Liver (tissue), 9 donors: ENCODE measurements around the gene SERPINA3. TPM values are rescaled to one million over a fixed set of nuclear protein-coding genes. Genes with fewer than 3 reads are reported as not detected.

Experiments
- DNase-seq: peaks from one replicate; pipeline ENCODE4 v3.0.0-alpha.2; 2017; ENCODE audit warnings: low spot score
- H3K27ac ChIP-seq, 2 donors: one replicate each; pipeline ENCODE4 v1.7.0; 2013; ENCODE audit warnings: inconsistent platforms in 2 of 2, low read length in 2 of 2, control low read depth in 1 of 2, low read depth in 1 of 2, mild to moderate bottlenecking in 1 of 2
- H3K27me3 ChIP-seq, 4 donors: one replicate each; pipeline versions ENCODE4 v1.6.1 to v1.7.0; 2013; ENCODE audit warnings: low read length in 3 of 4, inconsistent platforms in 1 of 4, mild to moderate bottlenecking in 1 of 4, moderate library complexity in 1 of 4; ENCODE audit not compliant: control insufficient read depth in 4 of 4, insufficient read depth in 4 of 4
- H3K36me3 ChIP-seq, 4 donors: one replicate each; pipeline versions ENCODE4 v1.6.1 to v1.7.0; 2013; ENCODE audit warnings: low read length in 3 of 4, mild to moderate bottlenecking in 3 of 4, low read depth in 1 of 4, moderate library complexity in 1 of 4; ENCODE audit not compliant: control insufficient read depth in 4 of 4, insufficient read depth in 3 of 4
- H3K4me1 ChIP-seq, 4 donors: one replicate each; pipeline versions ENCODE4 v1.6.1 to v1.7.0; 2013; ENCODE audit warnings: low read length in 3 of 4, mild to moderate bottlenecking in 3 of 4, moderate library complexity in 1 of 4; ENCODE audit not compliant: control insufficient read depth in 4 of 4, insufficient read depth in 4 of 4
- H3K4me3 ChIP-seq, 3 donors: one replicate each; pipeline versions ENCODE4 v1.6.1 to v1.7.0; 2013; ENCODE audit warnings: low read length in 3 of 3, control low read depth in 1 of 3, low read depth in 1 of 3, mild to moderate bottlenecking in 1 of 3
- H3K9ac ChIP-seq, 2 donors: one replicate each; pipeline ENCODE4 v1.7.0; 2013; ENCODE audit warnings: low read length in 2 of 2, mild to moderate bottlenecking in 2 of 2, moderate library complexity in 2 of 2, control low read depth in 1 of 2, low read depth in 1 of 2
- H3K9me3 ChIP-seq, 4 donors: one replicate each; pipeline versions ENCODE4 v1.6.1 to v1.7.0; 2013; ENCODE audit warnings: low read length in 3 of 4; ENCODE audit not compliant: control insufficient read depth in 4 of 4
- EGR1 ChIP-seq, 2 donors: IDR thresholded peaks; 2 replicates each; pipeline ENCODE4 v1.6.1; 2016 to 2018; ENCODE audit warnings: antibody characterized with exemption in 2 of 2, low read depth in 2 of 2
- FOXA1 ChIP-seq: IDR thresholded peaks from 2 replicates; pipeline ENCODE4 v1.6.1; 2016; ENCODE audit warnings: antibody characterized with exemption
- FOXA2 ChIP-seq: IDR thresholded peaks from 2 replicates; pipeline ENCODE4 v1.6.1; 2016; ENCODE audit warnings: antibody characterized with exemption
- GABPA ChIP-seq, 2 donors: IDR thresholded peaks in 1 of 2; conservative IDR thresholded peaks in 1 of 2; 2 replicates each; pipeline ENCODE4 v1.6.1; 2016; ENCODE audit warnings: antibody characterized with exemption in 2 of 2, mild to moderate bottlenecking in 1 of 2, moderate library complexity in 1 of 2
- HNF4A ChIP-seq, 2 donors: conservative IDR thresholded peaks; 2 replicates each; pipeline ENCODE4 v1.6.1; 2016; ENCODE audit warnings: antibody characterized with exemption in 2 of 2, mild to moderate bottlenecking in 2 of 2
- HNF4G ChIP-seq: IDR thresholded peaks from 2 replicates; pipeline ENCODE4 v1.6.1; 2016; ENCODE audit warnings: antibody characterized with exemption
- JUND ChIP-seq, 2 donors: IDR thresholded peaks; 2 replicates each; pipeline ENCODE4 v1.6.1; 2016; ENCODE audit warnings: antibody characterized with exemption in 2 of 2
- NR2F2 ChIP-seq: IDR thresholded peaks from 2 replicates; pipeline ENCODE4 v1.6.1; 2016; ENCODE audit warnings: antibody characterized with exemption
- RAD21 ChIP-seq, 2 donors: IDR thresholded peaks; 2 replicates each; pipeline ENCODE4 v1.6.1; 2016; ENCODE audit warnings: antibody characterized with exemption in 2 of 2, mild to moderate bottlenecking in 2 of 2
- RXRA ChIP-seq, 2 donors: IDR thresholded peaks; 2 replicates each; pipeline ENCODE4 v1.6.1; 2017 to 2018; ENCODE audit warnings: antibody characterized with exemption in 2 of 2, mild to moderate bottlenecking in 1 of 2
- SP1 ChIP-seq: IDR thresholded peaks from 2 replicates; pipeline ENCODE4 v1.6.1; 2018; ENCODE audit warnings: antibody characterized with exemption, mild to moderate bottlenecking
- TAF1 ChIP-seq: conservative IDR thresholded peaks from 2 replicates; pipeline ENCODE4 v1.6.1; 2016; ENCODE audit warnings: antibody characterized with exemption, mild to moderate bottlenecking
- YY1 ChIP-seq: IDR thresholded peaks from 2 replicates; pipeline ENCODE4 v1.6.1; 2016; ENCODE audit warnings: antibody characterized with exemption, mild to moderate bottlenecking
- WGBS: extraction: QIAGEN DNeasy Blood & Tissue Kit; methylation state at CpG from one replicate; pipeline ENCODE4 v1.1.7; 2013; 5-methylcytosine and 5-hydroxymethylcytosine counted together
- polyA plus RNA-seq, 2 donors: library from polyadenylated mRNA; stranded (reverse) in 1 of 2; unstranded in 1 of 2; fragments of 200-250 nt in 1 of 2; fragments of >200 nt in 1 of 2; fragmentation: Nextera tagmentation in 1 of 2; extraction: Ambion mirVana in 1 of 2; gene quantifications; one replicate each; pipeline versions ENCODE4 v1.2.1 to v1.2.3, GENCODE V29; 2013 to 2015
- total RNA-seq, 2 donors: library from RNA; depleted of rRNA; stranded (reverse); fragments of >200 nt; gene quantifications; one replicate each; pipeline ENCODE4 v1.2.3, GENCODE V29; 2014
- TF ChIP-seq, protein P1 (sequence below): IDR thresholded peaks from 2 replicates; pipeline ENCODE4 v1.6.1; 2016; ENCODE audit warnings: antibody characterized with exemption
- TF ChIP-seq, protein P2 (sequence below): fragments of 150-350 bp; IDR thresholded peaks from 2 replicates; pipeline ENCODE4 v1.5.1; 2017; ENCODE audit warnings: improper control_type of control experiment, low read depth, low read length; ENCODE audit not compliant: missing input control
- TF ChIP-seq, protein P3 (sequence below): IDR thresholded peaks from 2 replicates; pipeline ENCODE4 v1.6.1; 2016; ENCODE audit warnings: antibody characterized with exemption, mild to moderate bottlenecking
- TF ChIP-seq, protein P4 (sequence below): IDR thresholded peaks from 2 replicates; pipeline ENCODE4 v1.6.1; 2016; ENCODE audit warnings: antibody characterized with exemption
- TF ChIP-seq, protein P5 (sequence below): IDR thresholded peaks from 2 replicates; pipeline ENCODE4 v1.6.1; 2016; ENCODE audit warnings: antibody characterized with exemption
- donor health status: healthy.
- donor health status: healthy.
- donor health status: healthy.
- donor health status: healthy.
- donor health status: healthy.

Gene SERPINA3
- total and polyA plus RNA-seq, 4 donors = 2,087 to 17,984 (median 13,009) TPM

DNA sequence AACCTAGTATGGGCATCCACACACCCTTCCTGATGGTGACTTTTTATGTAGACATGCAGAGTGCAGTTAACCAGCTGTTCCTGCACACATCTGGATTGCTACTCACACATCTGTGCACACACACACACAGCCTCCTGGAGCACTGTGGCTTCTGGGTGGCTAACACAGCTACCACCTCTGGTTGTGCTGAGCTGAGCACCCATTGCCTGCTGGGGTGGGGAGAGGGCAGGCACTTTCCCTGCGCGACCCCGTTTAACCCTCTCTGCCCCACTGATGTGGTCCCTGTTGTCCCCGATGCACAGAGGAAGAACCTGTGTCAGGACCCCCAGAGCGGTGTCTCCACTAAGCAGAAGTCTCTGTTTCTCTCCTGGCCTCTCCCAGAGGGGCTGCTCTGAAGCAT, 14.4 kb upstream of the SERPINA3 start (continued):
- TF ChIP-seq, protein P1, sequence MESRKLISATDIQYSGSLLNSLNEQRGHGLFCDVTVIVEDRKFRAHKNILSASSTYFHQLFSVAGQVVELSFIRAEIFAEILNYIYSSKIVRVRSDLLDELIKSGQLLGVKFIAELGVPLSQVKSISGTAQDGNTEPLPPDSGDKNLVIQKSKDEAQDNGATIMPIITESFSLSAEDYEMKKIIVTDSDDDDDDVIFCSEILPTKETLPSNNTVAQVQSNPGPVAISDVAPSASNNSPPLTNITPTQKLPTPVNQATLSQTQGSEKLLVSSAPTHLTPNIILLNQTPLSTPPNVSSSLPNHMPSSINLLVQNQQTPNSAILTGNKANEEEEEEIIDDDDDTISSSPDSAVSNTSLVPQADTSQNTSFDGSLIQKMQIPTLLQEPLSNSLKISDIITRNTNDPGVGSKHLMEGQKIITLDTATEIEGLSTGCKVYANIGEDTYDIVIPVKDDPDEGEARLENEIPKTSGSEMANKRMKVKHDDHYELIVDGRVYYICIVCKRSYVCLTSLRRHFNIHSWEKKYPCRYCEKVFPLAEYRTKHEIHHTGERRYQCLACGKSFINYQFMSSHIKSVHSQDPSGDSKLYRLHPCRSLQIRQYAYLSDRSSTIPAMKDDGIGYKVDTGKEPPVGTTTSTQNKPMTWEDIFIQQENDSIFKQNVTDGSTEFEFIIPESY = no peak
- TF ChIP-seq GABPA (IDR thresholded peaks at IDR 0.05 in 1 of 2, conservative IDR thresholded peaks at IDR 0.05 in 1 of 2) = no peak

DNA sequence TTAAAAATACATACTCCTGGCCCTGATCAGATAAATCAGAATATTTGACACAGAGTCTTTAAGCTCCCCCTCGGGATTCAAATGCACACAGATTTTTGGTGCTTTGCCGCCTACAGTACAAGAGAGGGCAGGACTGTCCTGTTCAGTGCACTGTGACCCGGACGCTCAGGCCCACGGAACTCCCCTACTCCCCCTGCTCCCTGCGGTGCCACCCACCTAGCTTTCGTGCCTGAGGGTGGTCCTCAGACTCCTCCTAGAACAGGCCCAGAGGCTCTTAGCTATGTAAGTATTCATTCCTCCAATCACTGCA, 13.7 kb upstream of the SERPINA3 start:
- no peak for TF ChIP-seq EGR1 (IDR thresholded peaks at IDR 0.05; ENCODE audit: low read depth in 2 of 2)
- TF ChIP-seq SP1 = no peak
- TF ChIP-seq, protein P1 = no peak
- no peak for TF ChIP-seq RXRA (IDR thresholded peaks at IDR 0.05)
- TF ChIP-seq JUND (IDR thresholded peaks at IDR 0.05) = no peak
- TF ChIP-seq TAF1 = no peak
- TF ChIP-seq RAD21 (IDR thresholded peaks at IDR 0.05) = no peak
- TF ChIP-seq, protein P2, sequence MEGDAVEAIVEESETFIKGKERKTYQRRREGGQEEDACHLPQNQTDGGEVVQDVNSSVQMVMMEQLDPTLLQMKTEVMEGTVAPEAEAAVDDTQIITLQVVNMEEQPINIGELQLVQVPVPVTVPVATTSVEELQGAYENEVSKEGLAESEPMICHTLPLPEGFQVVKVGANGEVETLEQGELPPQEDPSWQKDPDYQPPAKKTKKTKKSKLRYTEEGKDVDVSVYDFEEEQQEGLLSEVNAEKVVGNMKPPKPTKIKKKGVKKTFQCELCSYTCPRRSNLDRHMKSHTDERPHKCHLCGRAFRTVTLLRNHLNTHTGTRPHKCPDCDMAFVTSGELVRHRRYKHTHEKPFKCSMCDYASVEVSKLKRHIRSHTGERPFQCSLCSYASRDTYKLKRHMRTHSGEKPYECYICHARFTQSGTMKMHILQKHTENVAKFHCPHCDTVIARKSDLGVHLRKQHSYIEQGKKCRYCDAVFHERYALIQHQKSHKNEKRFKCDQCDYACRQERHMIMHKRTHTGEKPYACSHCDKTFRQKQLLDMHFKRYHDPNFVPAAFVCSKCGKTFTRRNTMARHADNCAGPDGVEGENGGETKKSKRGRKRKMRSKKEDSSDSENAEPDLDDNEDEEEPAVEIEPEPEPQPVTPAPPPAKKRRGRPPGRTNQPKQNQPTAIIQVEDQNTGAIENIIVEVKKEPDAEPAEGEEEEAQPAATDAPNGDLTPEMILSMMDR = no peak
- no peak for TF ChIP-seq HNF4G
- TF ChIP-seq, protein P3, sequence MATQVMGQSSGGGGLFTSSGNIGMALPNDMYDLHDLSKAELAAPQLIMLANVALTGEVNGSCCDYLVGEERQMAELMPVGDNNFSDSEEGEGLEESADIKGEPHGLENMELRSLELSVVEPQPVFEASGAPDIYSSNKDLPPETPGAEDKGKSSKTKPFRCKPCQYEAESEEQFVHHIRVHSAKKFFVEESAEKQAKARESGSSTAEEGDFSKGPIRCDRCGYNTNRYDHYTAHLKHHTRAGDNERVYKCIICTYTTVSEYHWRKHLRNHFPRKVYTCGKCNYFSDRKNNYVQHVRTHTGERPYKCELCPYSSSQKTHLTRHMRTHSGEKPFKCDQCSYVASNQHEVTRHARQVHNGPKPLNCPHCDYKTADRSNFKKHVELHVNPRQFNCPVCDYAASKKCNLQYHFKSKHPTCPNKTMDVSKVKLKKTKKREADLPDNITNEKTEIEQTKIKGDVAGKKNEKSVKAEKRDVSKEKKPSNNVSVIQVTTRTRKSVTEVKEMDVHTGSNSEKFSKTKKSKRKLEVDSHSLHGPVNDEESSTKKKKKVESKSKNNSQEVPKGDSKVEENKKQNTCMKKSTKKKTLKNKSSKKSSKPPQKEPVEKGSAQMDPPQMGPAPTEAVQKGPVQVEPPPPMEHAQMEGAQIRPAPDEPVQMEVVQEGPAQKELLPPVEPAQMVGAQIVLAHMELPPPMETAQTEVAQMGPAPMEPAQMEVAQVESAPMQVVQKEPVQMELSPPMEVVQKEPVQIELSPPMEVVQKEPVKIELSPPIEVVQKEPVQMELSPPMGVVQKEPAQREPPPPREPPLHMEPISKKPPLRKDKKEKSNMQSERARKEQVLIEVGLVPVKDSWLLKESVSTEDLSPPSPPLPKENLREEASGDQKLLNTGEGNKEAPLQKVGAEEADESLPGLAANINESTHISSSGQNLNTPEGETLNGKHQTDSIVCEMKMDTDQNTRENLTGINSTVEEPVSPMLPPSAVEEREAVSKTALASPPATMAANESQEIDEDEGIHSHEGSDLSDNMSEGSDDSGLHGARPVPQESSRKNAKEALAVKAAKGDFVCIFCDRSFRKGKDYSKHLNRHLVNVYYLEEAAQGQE = no peak
- no peak for TF ChIP-seq FOXA2
- TF ChIP-seq NR2F2 = no peak
- TF ChIP-seq, protein P4, sequence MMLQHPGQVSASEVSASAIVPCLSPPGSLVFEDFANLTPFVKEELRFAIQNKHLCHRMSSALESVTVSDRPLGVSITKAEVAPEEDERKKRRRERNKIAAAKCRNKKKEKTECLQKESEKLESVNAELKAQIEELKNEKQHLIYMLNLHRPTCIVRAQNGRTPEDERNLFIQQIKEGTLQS = no peak
- TF ChIP-seq YY1 = no peak
- TF ChIP-seq, protein P5, sequence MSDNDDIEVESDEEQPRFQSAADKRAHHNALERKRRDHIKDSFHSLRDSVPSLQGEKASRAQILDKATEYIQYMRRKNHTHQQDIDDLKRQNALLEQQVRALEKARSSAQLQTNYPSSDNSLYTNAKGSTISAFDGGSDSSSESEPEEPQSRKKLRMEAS = no peak
- TF ChIP-seq FOXA1 = no peak
- no peak for TF ChIP-seq HNF4A (conservative IDR thresholded peaks at IDR 0.05)
- Histone ChIP-seq H3K4me3 (peak overlapping the region; percentile 61 to 95 (median 92)), H3K4me1 (peaks cover 11 to 69% (median 49%) of the 10 kb centered on the region in 4 donors), H3K9me3 (no peaks in the 10 kb centered on the region), H3K9ac (peak overlapping the region; percentile 2 to 82), H3K27ac (peak overlapping the region; percentile 73 to 91), H3K27me3 (no peaks in the 10 kb centered on the region), H3K36me3 (no peaks in the 10 kb centered on the region)
- WGBS = 23% methylated on average over 7 of the region's 7 CpGs
- no peak for DNase-seq
